ELR (cell line): Measurements from ENCODE around the gene LAMC3.
A peak's percentile ranks its signal among the peaks of the same experiment; 100 is the strongest.

Experiments
- DNase-seq: peaks from one replicate; pipeline ENCODE4 v3.0.0-alpha.2; 2015; ENCODE audit warnings: low read depth

LAMC3 gene

GRCh38 chr9:131121346-131121745 is 112.4 kb downstream of the LAMC3 start:
- no peak for DNase-seq

GRCh38 chr9:131122158-131122557 is 113.2 kb downstream of the LAMC3 start:
- no peak for DNase-seq

- no peak for DNase-seq
Measured at GRCh38 chr9:131125038-131125287, 116.0 kb downstream of the LAMC3 start.

- DNase-seq: peak; percentile 98
Measured at GRCh38 chr9:131125288-131126058, 116.5 kb downstream of the LAMC3 start, which contains the start of gene NUP214. NUP214 (plus strand) TSS chr9:131125586; CDS start chr9:131125705, 119 bp downstream.

- DNase-seq: no peak
Measured at GRCh38 chr9:131126059-131126426, 117.1 kb downstream of the LAMC3 start.

- DNase-seq: no peak
Measured at GRCh38 chr9:131129183-131129582, 120.2 kb downstream of the LAMC3 start.

- DNase-seq: no peak
Measured at GRCh38 chr9:131138676-131139075, 129.7 kb downstream of the LAMC3 start.

GRCh38 chr9:131140112-131140511 is 131.1 kb downstream of the LAMC3 start:
- no peak for DNase-seq

- DNase-seq: no peak
Measured at GRCh38 chr9:131140550-131140949, 131.6 kb downstream of the LAMC3 start.

GRCh38 chr9:131142160-131142559 is 133.2 kb downstream of the LAMC3 start:
- DNase-seq: no peak
